Naive B cell (primary cell): Measurements from ENCODE around the gene C12orf43. TPM values are rescaled to one million over a fixed set of nuclear protein-coding genes. Genes with fewer than 3 reads are reported as not detected.

Source experiments
- ATAC-seq, 2 donors: fragments of 150-1000 bp; cut with Tn5 transposase; 2 replicates each; pipeline ENCODE4 v1.10.0; 2021; ENCODE audit warnings: low read depth in 2 of 2, mild to moderate bottlenecking in 2 of 2, moderate library complexity in 2 of 2
- DNase-seq: peaks from one replicate; pipeline ENCODE4 v3.0.0; 2022
- H3K27ac Mint-ChIP-seq, 6 donors: one replicate each; pipeline ENCODE4 v1.8.0; 2020 to 2022; ENCODE audit warnings: mild to moderate bottlenecking in 6 of 6, mixed read lengths in 6 of 6, moderate library complexity in 5 of 6, inconsistent platforms in 2 of 6
- H3K27me3 Mint-ChIP-seq, 3 donors: one replicate each; pipeline ENCODE4 v1.8.0; 2021 to 2022; ENCODE audit warnings: mixed read lengths in 3 of 3, mild to moderate bottlenecking in 1 of 3
- H3K36me3 Mint-ChIP-seq, 2 donors: one replicate each; pipeline ENCODE4 v1.8.0; 2020 to 2022; ENCODE audit warnings: mixed read lengths in 2 of 2, inconsistent platforms in 1 of 2, mild to moderate bottlenecking in 1 of 2
- H3K4me1 Mint-ChIP-seq, 3 donors: one replicate each; pipeline ENCODE4 v1.8.0; 2020 to 2022; ENCODE audit warnings: mixed read lengths in 3 of 3, inconsistent platforms in 1 of 3, mild to moderate bottlenecking in 1 of 3, moderate library complexity in 1 of 3
- H3K4me3 Mint-ChIP-seq, 8 donors: one replicate each; pipeline ENCODE4 v1.8.0; 2020 to 2022; ENCODE audit warnings: mild to moderate bottlenecking in 8 of 8, mixed read lengths in 8 of 8, moderate library complexity in 8 of 8, inconsistent platforms in 2 of 8
- H3K9me3 Mint-ChIP-seq, 7 donors: one replicate each; pipeline ENCODE4 v1.8.0; 2020 to 2022; ENCODE audit warnings: mixed read lengths in 7 of 7, mild to moderate bottlenecking in 5 of 7, inconsistent platforms in 2 of 7, moderate library complexity in 1 of 7
- polyA plus RNA-seq, 6 donors: library from polyadenylated mRNA; unstranded; fragments of 300-500 nt; fragmentation: Illumina TruSeq; gene quantifications; one replicate each; pipeline ENCODE4 v1.2.3, GENCODE V29; 2021; ENCODE audit warnings: low read depth in 6 of 6

C12orf43 gene
- polyA plus RNA-seq, 6 donors from 2014 or later, result 15.0 to 19.7 (median 18.7) TPM

- ATAC-seq, result no peak
- Mint-ChIP-seq H3K9me3 (peaks cover 0 to 5% (median 0%) of the 10 kb centered on the region in 7 donors), H3K4me1 (no peaks in the 10 kb centered on the region), H3K27me3 (peaks cover 0 to 9% (median 0%) of the 10 kb centered on the region in 3 donors), H3K36me3 (peaks cover 0 to 8% of the 10 kb centered on the region in 2 donors), H3K4me3 (no peak overlapping the region), H3K27ac (peak overlapping the region in 1 of 6 donors; percentile 42)
- DNase-seq, result no peak
Measured at GRCh38 chr12:120977531-120978295, 38.6 kb downstream of the C12orf43 start.

- H3K4me3 Mint-ChIP-seq, result no peak overlapping the region
- peaks cover 6 to 9% (median 7%) of the 10 kb centered on the region in 3 donors for H3K4me1 Mint-ChIP-seq
- no peak for ATAC-seq
- no peaks in the 10 kb centered on the region for H3K9me3 Mint-ChIP-seq
- no peak overlapping the region for H3K27ac Mint-ChIP-seq
- no peak for DNase-seq
- H3K27me3 Mint-ChIP-seq, result peaks cover 0 to 5% (median 0%) of the 10 kb centered on the region in 3 donors
- no peaks in the 10 kb centered on the region for H3K36me3 Mint-ChIP-seq
Measured at GRCh38 chr12:120972870-120973543, 43.3 kb downstream of the C12orf43 start.

GRCh38 chr12:120971299-120972180, 44.7 kb downstream of the C12orf43 start:
- H3K4me1 Mint-ChIP-seq, result peaks cover 6 to 9% (median 7%) of the 10 kb centered on the region in 3 donors
- peak overlapping the region in 1 of 8 donors; percentile 33 for H3K4me3 Mint-ChIP-seq
- DNase-seq, result peak; percentile 54
- H3K9me3 Mint-ChIP-seq, result no peaks in the 10 kb centered on the region
- peak; percentile 87 to 95 for ATAC-seq
- peaks cover 0 to 5% (median 5%) of the 10 kb centered on the region in 3 donors for H3K27me3 Mint-ChIP-seq
- no peak overlapping the region for H3K27ac Mint-ChIP-seq
- H3K36me3 Mint-ChIP-seq, result no peaks in the 10 kb centered on the region

GRCh38 chr12:120970310-120970709, 46.0 kb downstream of the C12orf43 start:
- DNase-seq (no peak), ATAC-seq (no peak)
- H3K27me3 Mint-ChIP-seq, result peaks cover 5 to 6% (median 5%) of the 10 kb centered on the region in 3 donors
- peak overlapping the region in 1 of 8 donors; percentile 1 for H3K4me3 Mint-ChIP-seq
- no peaks in the 10 kb centered on the region for H3K36me3 Mint-ChIP-seq
- H3K4me1 Mint-ChIP-seq, result peaks cover 6 to 9% (median 7%) of the 10 kb centered on the region in 3 donors
- H3K9me3 Mint-ChIP-seq, result no peaks in the 10 kb centered on the region
- peak overlapping the region in 1 of 6 donors; percentile 85 for H3K27ac Mint-ChIP-seq

GRCh38 chr12:120965534-120966091, 50.7 kb downstream of the C12orf43 start:
- DNase-seq (no peak), ATAC-seq (no peak)
- Mint-ChIP-seq H3K36me3 (no peaks in the 10 kb centered on the region), H3K27ac (no peak overlapping the region), H3K9me3 (peaks cover 0 to 2% (median 0%) of the 10 kb centered on the region in 7 donors), H3K27me3 (peaks cover 9 to 24% (median 13%) of the 10 kb centered on the region in 3 donors), H3K4me1 (peaks cover 0 to 2% (median 0%) of the 10 kb centered on the region in 3 donors), H3K4me3 (no peak overlapping the region)

GRCh38 chr12:120964298-120964697, 52.0 kb downstream of the C12orf43 start:
- Mint-ChIP-seq H3K4me3 (no peak overlapping the region), H3K9me3 (peaks cover 0 to 2% (median 0%) of the 10 kb centered on the region in 7 donors), H3K27me3 (peaks cover 11 to 24% (median 13%) of the 10 kb centered on the region in 3 donors), H3K4me1 (peaks cover 0 to 2% (median 0%) of the 10 kb centered on the region in 3 donors), H3K36me3 (no peaks in the 10 kb centered on the region), H3K27ac (no peak overlapping the region)
- ATAC-seq, result no peak
- DNase-seq, result no peak

- H3K4me1 Mint-ChIP-seq, result peaks cover 0 to 2% (median 0%) of the 10 kb centered on the region in 3 donors
- no peak overlapping the region for H3K4me3 Mint-ChIP-seq
- ATAC-seq, result no peak
- H3K36me3 Mint-ChIP-seq, result no peaks in the 10 kb centered on the region
- H3K27ac Mint-ChIP-seq, result no peak overlapping the region
- peaks cover 0 to 2% (median 0%) of the 10 kb centered on the region in 7 donors for H3K9me3 Mint-ChIP-seq
- H3K27me3 Mint-ChIP-seq, result peaks cover 8 to 24% (median 9%) of the 10 kb centered on the region in 3 donors
- no peak for DNase-seq
Measured at GRCh38 chr12:120962532-120963020, 53.7 kb downstream of the C12orf43 start.

GRCh38 chr12:120961604-120962531, 54.4 kb downstream of the C12orf43 start:
- Mint-ChIP-seq H3K36me3 (no peaks in the 10 kb centered on the region), H3K27ac (no peak overlapping the region), H3K4me1 (peaks cover 0 to 2% (median 0%) of the 10 kb centered on the region in 3 donors), H3K4me3 (no peak overlapping the region), H3K9me3 (peaks cover 0 to 2% (median 0%) of the 10 kb centered on the region in 7 donors), H3K27me3 (peaks cover 6 to 27% (median 8%) of the 10 kb centered on the region in 3 donors)
- ATAC-seq, result no peak
- DNase-seq, result no peak

- Mint-ChIP-seq H3K27me3 (peaks cover 6 to 29% (median 8%) of the 10 kb centered on the region in 3 donors), H3K27ac (no peak overlapping the region), H3K4me3 (no peak overlapping the region), H3K36me3 (no peaks in the 10 kb centered on the region), H3K4me1 (peaks cover 0 to 2% (median 0%) of the 10 kb centered on the region in 3 donors), H3K9me3 (peaks cover 0 to 4% (median 0%) of the 10 kb centered on the region in 7 donors)
- ATAC-seq, result no peak
- no peak for DNase-seq
Measured at GRCh38 chr12:120960657-120961056, 55.6 kb downstream of the C12orf43 start.

- no peak for DNase-seq
- H3K9me3 Mint-ChIP-seq, result peaks cover 0 to 7% (median 0%) of the 10 kb centered on the region in 7 donors
- H3K4me3 Mint-ChIP-seq, result no peak overlapping the region
- H3K27ac Mint-ChIP-seq, result no peak overlapping the region
- peaks cover 6 to 20% (median 8%) of the 10 kb centered on the region in 3 donors for H3K27me3 Mint-ChIP-seq
- H3K4me1 Mint-ChIP-seq, result peaks cover 0 to 2% (median 0%) of the 10 kb centered on the region in 3 donors
- ATAC-seq, result no peak
- H3K36me3 Mint-ChIP-seq, result no peaks in the 10 kb centered on the region
Measured at GRCh38 chr12:120959111-120959878, 57.0 kb downstream of the C12orf43 start.

- Mint-ChIP-seq H3K4me3 (no peak overlapping the region), H3K4me1 (no peaks in the 10 kb centered on the region), H3K27me3 (peaks cover 0 to 8% (median 6%) of the 10 kb centered on the region in 3 donors), H3K27ac (no peak overlapping the region), H3K9me3 (peaks cover 0 to 7% (median 0%) of the 10 kb centered on the region in 7 donors), H3K36me3 (no peaks in the 10 kb centered on the region)
- DNase-seq (no peak), ATAC-seq (no peak)
Measured at GRCh38 chr12:120956579-120957300, 59.5 kb downstream of the C12orf43 start.
